Endothelial cell of hepatic sinusoid (primary cell): Measurements from ENCODE around the gene TAGLN3.
"Not testable (repeated sequence)": the region's sequence is repeated elsewhere in the genome, so short reads cannot be mapped to it uniquely, and the experiment has no call there.

Experiments
- in situ Hi-C: cut with HindIII; loops from 2 replicates; pipeline ENCODE4 v1.10.0; 2017; ENCODE audit warnings: low sequenced_read_pairs

Gene TAGLN3

GRCh38 chr3:112007633-112008032 is 8.9 kb downstream of the TAGLN3 start:
- in situ Hi-C loops: no loop called here

GRCh38 chr3:112009670-112010069 is 10.9 kb downstream of the TAGLN3 start:
- in situ Hi-C loops: no loop called here

DNA sequence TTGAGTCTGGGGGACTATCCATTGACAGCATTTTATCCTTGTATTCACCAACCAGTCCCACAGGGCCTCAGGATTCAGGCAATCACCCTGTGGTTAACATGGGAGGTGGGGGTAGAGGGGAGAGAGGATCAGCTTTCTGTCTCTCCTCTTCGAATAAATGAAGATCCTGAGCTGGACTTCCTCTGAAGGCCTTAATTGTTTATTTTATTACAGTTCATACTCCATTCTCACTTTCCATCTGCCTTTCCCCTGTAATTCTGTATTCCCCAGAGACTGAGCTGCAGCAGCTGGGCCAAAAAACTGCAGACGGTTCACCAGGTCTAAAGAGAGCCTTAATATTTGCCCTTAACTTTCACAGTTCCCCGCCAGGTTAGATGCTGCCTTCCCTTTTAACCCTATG is 11.9 kb downstream of the TAGLN3 start:
- in situ Hi-C loops: no loop called here

DNA sequence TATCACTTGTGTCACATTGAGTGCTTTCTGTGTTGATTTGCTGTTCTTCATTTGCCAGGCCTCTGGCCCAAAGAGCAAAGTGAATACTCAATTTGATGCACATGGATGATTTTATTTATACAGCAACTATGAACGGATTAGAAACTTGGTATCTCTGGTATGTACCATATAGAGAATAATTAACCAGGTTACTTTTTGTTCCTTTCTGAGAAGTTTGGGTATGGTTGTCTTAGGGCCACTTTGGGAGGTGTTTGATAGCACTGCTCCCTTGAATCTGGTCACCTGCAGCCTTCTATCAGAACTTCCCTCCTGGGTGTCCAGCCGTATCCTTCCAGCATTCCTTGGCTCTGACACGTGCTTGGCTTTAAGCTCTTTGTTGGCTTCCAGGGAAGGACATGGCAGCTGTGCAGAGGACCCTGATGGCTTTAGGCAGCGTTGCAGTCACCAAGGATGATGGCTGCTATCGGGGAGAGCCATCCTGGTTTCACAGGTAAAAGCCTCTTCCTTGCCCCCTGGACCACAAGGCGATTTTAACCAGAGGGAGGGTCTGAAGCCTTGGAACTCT is 12.7 kb downstream of the TAGLN3 start:
- in situ Hi-C loops: no loop called here

DNA sequence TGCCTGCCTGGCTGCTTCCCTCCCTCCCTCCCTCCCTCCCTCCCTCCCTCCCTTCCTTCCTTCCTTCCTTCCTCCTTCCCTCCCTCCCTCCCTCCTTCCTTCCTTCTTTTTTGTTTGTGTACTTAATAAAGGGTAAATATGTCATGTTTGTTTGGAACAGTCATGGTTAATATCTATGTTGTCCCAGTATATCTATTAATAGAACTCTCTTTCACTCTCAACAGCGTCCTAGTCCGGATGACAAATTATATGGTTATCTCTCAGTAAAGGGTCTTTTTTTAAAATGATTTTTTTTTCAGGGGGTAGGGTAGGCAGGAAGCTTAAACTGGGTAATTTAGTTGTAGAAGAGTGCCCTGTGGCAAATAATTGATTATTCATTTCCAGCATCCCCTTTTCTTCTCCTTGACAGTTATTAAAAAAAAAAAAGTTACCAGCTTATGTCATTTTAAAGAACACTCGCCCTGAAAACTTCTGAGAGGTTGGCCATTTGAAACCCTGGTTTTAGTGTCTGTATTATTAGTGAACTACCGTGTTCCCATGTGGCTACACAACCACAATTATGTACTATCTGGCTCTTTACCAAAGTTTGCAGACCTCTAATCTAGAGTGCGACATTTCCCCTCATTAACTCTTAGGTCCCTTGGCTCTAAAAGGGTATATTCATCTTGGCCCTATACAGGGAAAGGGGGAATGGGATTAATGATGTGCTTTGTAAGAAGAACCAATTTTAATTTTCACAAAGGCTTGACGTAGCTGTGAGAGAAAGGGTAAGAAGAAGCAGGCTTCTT is 13.7 kb downstream of the TAGLN3 start:
- in situ Hi-C loops: no loop called here

DNA sequence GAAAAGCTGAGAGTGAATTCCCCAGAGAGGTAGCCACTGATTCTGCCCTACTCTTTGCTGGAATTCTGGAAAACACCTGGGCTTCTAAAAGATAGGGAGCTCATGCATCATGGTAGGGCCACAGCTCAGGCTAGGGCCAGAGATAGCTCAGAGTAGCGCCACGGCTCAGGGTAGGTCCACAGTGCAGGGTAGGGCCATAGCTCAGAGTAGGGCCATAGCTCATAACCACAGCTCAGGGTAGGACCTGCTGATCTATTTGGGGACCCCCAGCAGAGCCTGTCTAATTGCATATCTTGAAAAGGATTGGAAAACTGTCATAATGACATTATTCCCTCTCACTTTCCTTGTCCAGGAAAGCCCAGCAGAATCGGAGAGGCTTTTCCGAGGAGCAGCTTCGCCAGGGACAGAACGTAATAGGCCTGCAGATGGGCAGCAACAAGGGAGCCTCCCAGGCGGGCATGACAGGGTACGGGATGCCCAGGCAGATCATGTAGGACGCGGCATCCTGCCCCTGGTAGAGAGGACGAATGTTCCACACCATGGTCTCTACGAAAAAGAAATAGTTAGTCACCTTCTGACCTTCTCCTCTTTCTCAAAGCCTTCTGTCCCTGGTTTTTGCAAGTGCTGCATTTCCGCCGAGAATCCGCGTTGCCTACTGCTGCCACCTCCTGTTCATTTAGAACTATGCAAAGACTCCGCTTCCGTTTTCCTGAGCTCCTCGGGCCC is 14.5 kb downstream of the TAGLN3 start:
- in situ Hi-C loops: no loop called here

- in situ Hi-C loops: no loop called here
Observed at GRCh38 chr3:112013784-112014143, 15.0 kb downstream of the TAGLN3 start.

DNA sequence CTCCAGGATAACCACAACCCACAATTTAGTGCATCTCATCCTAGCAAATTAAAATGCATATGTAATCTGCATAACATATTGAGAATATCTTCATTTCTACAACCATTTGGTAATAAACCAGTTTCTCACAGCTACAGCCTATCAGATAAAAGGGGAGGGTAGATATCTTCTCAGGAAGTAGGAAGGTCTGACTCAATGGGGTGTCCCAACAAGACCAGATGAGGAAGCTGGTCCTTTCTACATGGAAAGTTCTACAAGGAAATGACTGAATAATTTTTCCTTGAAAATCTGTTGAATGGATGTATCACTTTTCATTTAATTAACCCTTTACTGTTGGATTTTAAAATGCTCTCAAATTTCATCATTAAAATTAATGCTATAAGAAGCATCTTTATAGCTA is 18.4 kb downstream of the TAGLN3 start:
- in situ Hi-C loops: no loop called here

- in situ Hi-C loops: no loop called here
Observed at GRCh38 chr3:112018712-112019111, 20.0 kb downstream of the TAGLN3 start.

DNA sequence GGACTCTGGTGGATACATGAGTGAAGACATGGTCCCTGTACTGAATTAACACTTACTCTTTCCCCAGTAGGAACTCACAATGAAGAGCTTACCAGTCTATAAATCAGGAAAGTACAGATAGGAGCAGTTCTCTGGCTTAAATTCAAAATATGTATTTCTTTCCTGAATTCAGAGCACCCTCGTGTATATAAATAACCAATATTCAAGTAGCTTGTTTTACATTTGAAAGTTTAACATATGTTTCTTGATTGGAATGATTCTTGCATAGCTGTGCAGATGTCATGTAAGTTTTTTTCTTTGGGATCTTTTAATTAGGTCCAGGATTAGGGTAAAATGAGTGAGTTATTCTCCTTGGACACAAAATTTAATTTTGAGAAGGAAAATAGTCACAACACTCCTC is 21.0 kb downstream of the TAGLN3 start:
- in situ Hi-C loops: no loop called here

- in situ Hi-C loops: no loop called here
Observed at GRCh38 chr3:112020674-112021085, 22.0 kb downstream of the TAGLN3 start.

DNA sequence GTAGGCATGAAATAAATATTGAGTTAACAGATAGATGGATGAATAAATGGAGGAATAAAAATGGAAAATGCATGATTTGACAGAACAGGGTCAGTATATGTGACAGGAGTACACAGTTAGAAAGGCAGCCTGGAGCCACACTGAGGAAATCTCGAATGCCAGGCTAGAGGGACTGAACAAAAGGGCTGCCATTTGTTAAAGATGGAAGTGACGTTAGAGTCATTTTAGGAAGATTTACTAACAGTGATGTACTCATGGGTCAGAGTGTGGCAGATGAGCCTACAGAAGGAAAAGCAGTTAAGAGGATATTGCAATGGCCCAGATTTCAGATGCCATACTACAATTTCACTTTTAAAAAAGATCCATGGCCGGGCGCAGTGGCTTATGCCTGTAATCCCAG is 28.4 kb downstream of the TAGLN3 start:
- in situ Hi-C loops: no loop called here

GRCh38 chr3:112027826-112028225 is 29.1 kb downstream of the TAGLN3 start:
- in situ Hi-C loops: no loop called here

DNA sequence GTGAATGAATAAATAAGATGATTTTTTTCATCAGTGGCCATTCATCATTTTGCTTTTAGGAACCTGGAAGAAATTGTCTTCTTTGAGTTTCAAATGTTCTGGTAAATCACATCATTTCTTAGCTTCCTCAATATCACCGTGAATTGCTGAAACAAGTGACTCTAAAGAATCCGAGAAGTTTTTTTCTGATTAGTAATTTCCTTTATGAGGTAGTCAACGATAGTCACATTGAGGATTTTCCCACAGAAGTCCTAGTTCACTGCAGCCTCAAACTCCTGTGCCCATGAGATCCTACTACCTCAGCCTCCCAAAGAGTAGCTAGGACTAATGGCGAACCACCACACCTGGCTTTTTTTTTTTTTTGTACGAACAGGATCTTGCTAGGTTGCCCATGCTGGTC is 32.2 kb downstream of the TAGLN3 start:
- in situ Hi-C loops: no loop called here

- in situ Hi-C loops: no loop called here
Observed at GRCh38 chr3:112032098-112032731, 33.5 kb downstream of the TAGLN3 start.

- in situ Hi-C loops: no loop called here
Observed at GRCh38 chr3:112034436-112034835, 35.7 kb downstream of the TAGLN3 start, which contains the start of gene TMPRSS7. Gene TMPRSS7 (plus strand): TSS chr3:112034736. CDS start chr3:112034846, 110 bp downstream.

- in situ Hi-C loops: no loop called here
Observed at GRCh38 chr3:112035241-112035640, 36.5 kb downstream of the TAGLN3 start.

DNA sequence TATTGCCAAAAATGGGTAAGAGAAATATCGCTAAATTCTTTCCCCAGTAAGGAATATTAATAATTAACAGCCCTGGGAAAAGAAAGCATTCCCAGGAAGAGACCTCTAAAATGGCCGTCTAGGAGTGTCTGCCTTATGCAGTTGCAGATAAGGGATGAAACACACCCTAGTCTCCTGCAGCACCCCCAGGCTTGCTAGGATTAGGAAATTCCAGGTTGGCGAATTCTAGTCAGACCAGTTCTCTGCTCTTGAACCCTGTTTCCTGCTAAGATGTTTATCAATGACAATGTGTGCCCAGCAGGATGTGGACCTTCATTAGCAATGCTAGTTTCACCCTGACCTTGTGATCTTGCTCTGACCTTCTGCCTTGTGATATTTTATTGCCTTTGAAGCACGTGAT is 38.5 kb downstream of the TAGLN3 start:
- in situ Hi-C loops: not testable (repeated sequence)

DNA sequence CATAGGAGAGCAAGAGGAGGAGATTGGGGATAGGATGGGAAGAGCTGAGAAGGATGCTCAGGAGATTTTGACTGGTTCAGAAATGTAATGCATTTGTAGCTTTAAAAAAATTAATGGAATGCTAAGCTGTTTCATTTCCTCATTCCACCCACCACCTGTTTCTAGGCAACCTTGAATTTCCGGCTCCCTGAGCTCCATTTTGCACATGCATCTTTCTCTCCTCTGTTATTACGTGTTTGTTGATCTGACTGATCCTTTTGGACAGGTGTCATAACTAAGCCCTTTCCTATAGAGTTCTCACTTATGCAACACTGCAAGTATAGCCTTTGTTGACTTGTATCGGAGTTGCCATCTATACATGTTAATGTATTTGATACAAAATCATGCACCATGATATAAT is 40.1 kb downstream of the TAGLN3 start:
- in situ Hi-C loops: no loop called here

GRCh38 chr3:112041321-112041720 is 42.6 kb downstream of the TAGLN3 start:
- in situ Hi-C loops: no loop called here

GRCh38 chr3:112042842-112043280 is 44.1 kb downstream of the TAGLN3 start:
- in situ Hi-C loops: no loop called here
